KOPT-K1 (cell line): Measurements from ENCODE around the gene AKR1E2.
"Not testable (repeated sequence)": the region's sequence is repeated elsewhere in the genome, so short reads cannot be mapped to it uniquely, and the experiment has no call there.

Source experiments
- H3K27ac ChIP-seq: fragments of 200-600 bp; sonication (generic); 2 replicates; pipeline ENCODE4 v1.5.1; 2016; ENCODE audit warnings: antibody characterized with exemption, mild to moderate bottlenecking, low read depth, low read length; ENCODE audit not compliant: poor library complexity, severe bottlenecking
- H3K36me3 ChIP-seq: fragments of 200-600 bp; sonication (generic); 2 replicates; pipeline ENCODE4 v1.5.1; 2017; ENCODE audit warnings: antibody characterized with exemption, mild to moderate bottlenecking, low read length, moderate library complexity; ENCODE audit not compliant: insufficient read depth
- H3K9me3 ChIP-seq: fragments of 200-600 bp; sonication (generic); 2 replicates; pipeline ENCODE4 v1.5.1; 2017; ENCODE audit warnings: antibody characterized with exemption, low read length, mild to moderate bottlenecking; ENCODE audit not compliant: insufficient read depth, poor library complexity, severe bottlenecking

AKR1E2 gene

GRCh38 chr10:4804465-4804864 is 21.5 kb upstream of the AKR1E2 start:
- H3K27ac ChIP-seq, result no peak overlapping the region
- H3K9me3 ChIP-seq, result no peaks in the 10 kb centered on the region
- no peaks in the 10 kb centered on the region for H3K36me3 ChIP-seq

GRCh38 chr10:4806534-4806933 is 19.5 kb upstream of the AKR1E2 start:
- Histone ChIP-seq H3K9me3 (no peaks in the 10 kb centered on the region), H3K27ac (no peak overlapping the region), H3K36me3 (no peaks in the 10 kb centered on the region)

GRCh38 chr10:4807761-4808507 is 18.1 kb upstream of the AKR1E2 start:
- H3K27ac ChIP-seq, result no peak overlapping the region
- no peaks in the 10 kb centered on the region for H3K36me3 ChIP-seq
- H3K9me3 ChIP-seq, result no peaks in the 10 kb centered on the region

GRCh38 chr10:4809156-4809555 is 16.9 kb upstream of the AKR1E2 start:
- no peaks in the 10 kb centered on the region for H3K9me3 ChIP-seq
- H3K27ac ChIP-seq, result no peak overlapping the region
- no peaks in the 10 kb centered on the region for H3K36me3 ChIP-seq

GRCh38 chr10:4810092-4810491 is 15.9 kb upstream of the AKR1E2 start:
- Histone ChIP-seq H3K27ac (no peak overlapping the region), H3K9me3 (no peaks in the 10 kb centered on the region)

GRCh38 chr10:4812046-4812445 is 14.0 kb upstream of the AKR1E2 start:
- Histone ChIP-seq H3K36me3 (no peaks in the 10 kb centered on the region), H3K27ac (no peak overlapping the region)

More at GRCh38 chr10:4810092-4810491, 15.9 kb upstream of the AKR1E2 start:
- no peaks in the 10 kb centered on the region for H3K36me3 ChIP-seq

GRCh38 chr10:4813023-4813422 is 13.0 kb upstream of the AKR1E2 start:
- Histone ChIP-seq H3K27ac (no peak overlapping the region), H3K9me3 (no peaks in the 10 kb centered on the region), H3K36me3 (no peaks in the 10 kb centered on the region)

More at GRCh38 chr10:4812046-4812445, 14.0 kb upstream of the AKR1E2 start:
- no peaks in the 10 kb centered on the region for H3K9me3 ChIP-seq

GRCh38 chr10:4813496-4813895 is 12.5 kb upstream of the AKR1E2 start:
- Histone ChIP-seq H3K9me3 (no peaks in the 10 kb centered on the region), H3K36me3 (no peaks in the 10 kb centered on the region), H3K27ac (no peak overlapping the region)

GRCh38 chr10:4815646-4816180 is 10.3 kb upstream of the AKR1E2 start:
- H3K27ac ChIP-seq, H3K36me3 ChIP-seq: not testable (repeated sequence)

GRCh38 chr10:4816966-4817365 is 9.0 kb upstream of the AKR1E2 start:
- Histone ChIP-seq H3K36me3 (no peaks in the 10 kb centered on the region), H3K27ac (no peak overlapping the region), H3K9me3 (no peaks in the 10 kb centered on the region)

More at GRCh38 chr10:4815646-4816180, 10.3 kb upstream of the AKR1E2 start:
- not testable (repeated sequence) for H3K9me3 ChIP-seq

GRCh38 chr10:4819067-4819466 is 6.9 kb upstream of the AKR1E2 start:
- H3K27ac ChIP-seq, result no peak overlapping the region

GRCh38 chr10:4819707-4820106 is 6.3 kb upstream of the AKR1E2 start:
- Histone ChIP-seq H3K36me3 (no peaks in the 10 kb centered on the region), H3K27ac (no peak overlapping the region), H3K9me3 (no peaks in the 10 kb centered on the region)

More at GRCh38 chr10:4819067-4819466, 6.9 kb upstream of the AKR1E2 start:
- Histone ChIP-seq H3K9me3 (no peaks in the 10 kb centered on the region), H3K36me3 (no peaks in the 10 kb centered on the region)

- H3K9me3 ChIP-seq, result no peaks in the 10 kb centered on the region
- no peak overlapping the region for H3K27ac ChIP-seq
- H3K36me3 ChIP-seq, result no peaks in the 10 kb centered on the region
These were observed 5.1 kb upstream of the AKR1E2 start for GRCh38 chr10:4820804-4821401.

- Histone ChIP-seq H3K27ac (no peak overlapping the region), H3K9me3 (no peaks in the 10 kb centered on the region), H3K36me3 (no peaks in the 10 kb centered on the region)
These were observed 3.8 kb upstream of the AKR1E2 start for GRCh38 chr10:4822208-4822607.

GRCh38 chr10:4824791-4825310 is 1.2 kb upstream of the AKR1E2 start:
- Histone ChIP-seq H3K27ac (no peak overlapping the region), H3K36me3 (no peaks in the 10 kb centered on the region), H3K9me3 (no peaks in the 10 kb centered on the region)
